Measurements from ENCODE around the gene DMD.

DNA sequence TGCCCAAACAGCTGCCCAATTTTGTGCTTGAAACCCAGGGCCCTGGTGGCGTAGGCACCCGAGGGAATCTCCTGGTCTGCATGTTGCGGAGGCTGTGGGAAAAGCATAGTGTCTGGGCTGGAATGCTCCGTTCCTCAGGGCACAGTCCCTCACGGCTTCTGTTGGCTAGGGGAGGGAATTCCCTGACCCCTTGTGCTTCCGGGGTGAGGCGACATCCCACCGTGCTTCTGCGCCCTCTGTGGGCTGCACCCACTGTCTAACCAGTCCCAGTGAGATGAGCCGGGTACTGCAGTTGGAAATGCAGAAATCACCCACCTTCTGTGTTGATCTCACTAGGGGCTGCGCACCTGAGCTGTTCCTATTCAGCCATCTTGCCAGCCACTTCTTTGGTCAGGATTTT, 1740.1 kb downstream of the DMD start:
- TF ChIP-seq, protein P1, sequence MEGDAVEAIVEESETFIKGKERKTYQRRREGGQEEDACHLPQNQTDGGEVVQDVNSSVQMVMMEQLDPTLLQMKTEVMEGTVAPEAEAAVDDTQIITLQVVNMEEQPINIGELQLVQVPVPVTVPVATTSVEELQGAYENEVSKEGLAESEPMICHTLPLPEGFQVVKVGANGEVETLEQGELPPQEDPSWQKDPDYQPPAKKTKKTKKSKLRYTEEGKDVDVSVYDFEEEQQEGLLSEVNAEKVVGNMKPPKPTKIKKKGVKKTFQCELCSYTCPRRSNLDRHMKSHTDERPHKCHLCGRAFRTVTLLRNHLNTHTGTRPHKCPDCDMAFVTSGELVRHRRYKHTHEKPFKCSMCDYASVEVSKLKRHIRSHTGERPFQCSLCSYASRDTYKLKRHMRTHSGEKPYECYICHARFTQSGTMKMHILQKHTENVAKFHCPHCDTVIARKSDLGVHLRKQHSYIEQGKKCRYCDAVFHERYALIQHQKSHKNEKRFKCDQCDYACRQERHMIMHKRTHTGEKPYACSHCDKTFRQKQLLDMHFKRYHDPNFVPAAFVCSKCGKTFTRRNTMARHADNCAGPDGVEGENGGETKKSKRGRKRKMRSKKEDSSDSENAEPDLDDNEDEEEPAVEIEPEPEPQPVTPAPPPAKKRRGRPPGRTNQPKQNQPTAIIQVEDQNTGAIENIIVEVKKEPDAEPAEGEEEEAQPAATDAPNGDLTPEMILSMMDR (IDR thresholded peaks at IDR 0.05), result no peak
- TF ChIP-seq POLR2AphosphoS5 (IDR thresholded peaks at IDR 0.05) (no peak), EP300 (IDR thresholded peaks at IDR 0.05) (no peak), POLR2A (IDR thresholded peaks at IDR 0.05) (no peak)
